IMR-90 (cell line): ENCODE data around the gene PTH1R. TPM values are rescaled to one million over a fixed set of nuclear protein-coding genes. Genes with fewer than 3 reads are reported as not detected.

Source experiments
- ATAC-seq: fragments of 200-7000 bp; cut with Tn5 transposase; 2 replicates; pipeline ENCODE4 v1.9.1; 2020; ENCODE audit warnings: low read depth, mild to moderate bottlenecking, moderate library complexity
- BruUV-seq: library from RNA; stranded (reverse); fragments of 400-500 nt; replicated peaks from 2 replicates; lab custom pipeline; 2021; lab: Mats Ljungman, UMichigan
- CTCF ChIA-PET: fragments of 300-600 bp; formaldehyde crosslinking; extraction: SDS; loops from one replicate; lab custom pipeline; 2021; ENCODE audit warnings: antibody characterized with exemption; lab: Yijun Ruan, JAX
- POLR2A ChIA-PET: fragments of 300-600 bp; sonication (Branson Sonifier 250); formaldehyde crosslinking; loops from one replicate; lab custom pipeline; 2022; ENCODE audit warnings: antibody characterized with exemption; ENCODE audit not compliant: unreplicated experiment; lab: Charles Lee
- DNase-seq: peaks from one replicate; pipeline ENCODE4 v3.0.0; 2013
- H2AFZ ChIP-seq: replicated peaks from 2 replicates; pipeline ENCODE3; 2013; ENCODE audit warnings: low read length, mild to moderate bottlenecking; ENCODE audit not compliant: poor library complexity
- H2AK5ac ChIP-seq: 2 replicates; pipeline ENCODE4 v1.6.1; 2013; ENCODE audit warnings: low read depth, low read length, inconsistent platforms
- H2AK9ac ChIP-seq: replicated peaks from 2 replicates; pipeline ENCODE3; 2013; ENCODE audit warnings: mild to moderate bottlenecking, low read depth, low read length, moderate library complexity; ENCODE audit not compliant: poor library complexity
- H2BK120ac ChIP-seq: 2 replicates; pipeline ENCODE4 v1.6.1; 2013; ENCODE audit warnings: low read depth, low read length, inconsistent platforms
- H2BK15ac ChIP-seq: 3 replicates; pipeline ENCODE4 v1.6.1; 2013; ENCODE audit warnings: low read depth, low read length, inconsistent platforms
- H2BK20ac ChIP-seq: 2 replicates; pipeline ENCODE4 v1.6.1; 2013; ENCODE audit warnings: low read depth, mild to moderate bottlenecking, inconsistent platforms, low read length, moderate library complexity
- H2BK5ac ChIP-seq: 2 replicates; pipeline ENCODE4 v1.6.1; 2013; ENCODE audit warnings: mild to moderate bottlenecking, low read depth, low read length, inconsistent platforms; ENCODE audit not compliant: poor library complexity, severe bottlenecking
- H3K14ac ChIP-seq: replicated peaks from 2 replicates; pipeline ENCODE4 v1.6.1; 2013; ENCODE audit warnings: low read depth, low read length, inconsistent platforms
- H3K18ac ChIP-seq: 2 replicates; pipeline ENCODE4 v1.6.1; 2013; ENCODE audit warnings: low read depth, low read length, control low read depth
- H3K23ac ChIP-seq: 2 replicates; pipeline ENCODE4 v1.6.1; 2013; ENCODE audit warnings: low read depth, low read length, inconsistent platforms
- H3K27ac ChIP-seq: 2 replicates; pipeline ENCODE4 v1.5.1; 2013; ENCODE audit warnings: mild to moderate bottlenecking, control low read depth, low read length; ENCODE audit not compliant: insufficient read depth
- H3K27me3 ChIP-seq: 2 replicates; pipeline ENCODE4 v1.6.1; 2013; ENCODE audit warnings: low read length; ENCODE audit not compliant: control insufficient read depth, insufficient read depth
- H3K36me3 ChIP-seq: 2 replicates; pipeline ENCODE4 v1.6.1; 2013; ENCODE audit warnings: low read length, mixed read lengths; ENCODE audit not compliant: control insufficient read depth, insufficient read depth
- H3K4ac ChIP-seq: 2 replicates; pipeline ENCODE4 v1.6.1; 2013; ENCODE audit warnings: low read depth, low read length, inconsistent platforms
- H3K4me1 ChIP-seq: 2 replicates; pipeline ENCODE4 v1.6.1; 2013; ENCODE audit warnings: low read length, mixed read lengths; ENCODE audit not compliant: control insufficient read depth, insufficient read depth
- H3K4me2 ChIP-seq: 2 replicates; pipeline ENCODE4 v1.6.1; 2013; ENCODE audit warnings: low read depth, mild to moderate bottlenecking, control low read depth, low read length, moderate library complexity
- H3K4me3 ChIP-seq: 2 replicates; pipeline ENCODE4 v1.5.1; 2013; ENCODE audit warnings: low read depth, mild to moderate bottlenecking, control low read depth, low read length, moderate library complexity; ENCODE audit not compliant: insufficient read depth
- H3K56ac ChIP-seq: 2 replicates; pipeline ENCODE4 v1.6.1; 2013; ENCODE audit warnings: low read length, inconsistent platforms; ENCODE audit not compliant: insufficient read depth; ENCODE audit errors: extremely low read depth
- H3K79me1 ChIP-seq, 2 experiments: 2 replicates each; pipeline ENCODE4 v1.6.1; 2013; ENCODE audit warnings: low read length in 2 of 2, inconsistent platforms in 1 of 2, low read depth in 1 of 2
- H3K9ac ChIP-seq: 2 replicates; pipeline ENCODE4 v1.6.1; 2013; ENCODE audit warnings: low read depth, low read length, control low read depth
- H3K9me1 ChIP-seq: 2 replicates; pipeline ENCODE4 v1.6.1; 2013; ENCODE audit warnings: low read length, inconsistent platforms; ENCODE audit not compliant: insufficient read depth
- H3K9me3 ChIP-seq: 2 replicates; pipeline ENCODE4 v1.6.1; 2013; ENCODE audit warnings: low read length; ENCODE audit not compliant: control insufficient read depth, insufficient read depth
- H4K20me1 ChIP-seq: 2 replicates; pipeline ENCODE4 v1.6.1; 2013; ENCODE audit warnings: low read length, inconsistent platforms; ENCODE audit not compliant: insufficient read depth
- H4K5ac ChIP-seq: 2 replicates; pipeline ENCODE4 v1.6.1; 2013; ENCODE audit warnings: mild to moderate bottlenecking, low read depth, low read length, control low read depth
- H4K8ac ChIP-seq, 2 experiments: 2 replicates each; pipeline ENCODE4 v1.6.1; 2013; ENCODE audit warnings: low read depth in 2 of 2, low read length in 2 of 2, control low read depth in 1 of 2, inconsistent platforms in 1 of 2
- H4K91ac ChIP-seq: 2 replicates; pipeline ENCODE4 v1.6.1; 2013; ENCODE audit warnings: low read depth, low read length, inconsistent platforms; ENCODE audit not compliant: insufficient read depth
- BHLHE40 ChIP-seq: fragments of 150-350 bp; IDR thresholded peaks from 2 replicates; pipeline ENCODE4 v1.6.1; 2016; ENCODE audit warnings: mild to moderate bottlenecking, low read depth, low read length
- CEBPB ChIP-seq: IDR thresholded peaks from 2 replicates; pipeline ENCODE4 v1.6.1; 2012; ENCODE audit warnings: low read depth, low read length, improper control_type of control experiment
- CHD1 ChIP-seq: IDR thresholded peaks from 2 replicates; pipeline ENCODE4 v1.6.1; 2012; ENCODE audit warnings: low read depth, low read length, improper control_type of control experiment
- CTCF ChIP-seq: conservative IDR thresholded peaks from 2 replicates; pipeline ENCODE4 v1.5.1; 2012; ENCODE audit warnings: mild to moderate bottlenecking, low read depth, low read length, improper control_type of control experiment
- FOS ChIP-seq: fragments of 150-350 bp; IDR thresholded peaks from 2 replicates; pipeline ENCODE4 v1.6.1; 2016; ENCODE audit warnings: low read depth, low read length
- MAZ ChIP-seq: IDR thresholded peaks from 2 replicates; pipeline ENCODE4 v1.6.1; 2012; ENCODE audit warnings: low read depth, mild to moderate bottlenecking, low read length, improper control_type of control experiment, moderate library complexity, borderline replicate concordance
- NFE2L2 ChIP-seq: fragments of 150-350 bp; IDR thresholded peaks from 2 replicates; pipeline ENCODE4 v1.6.1; 2016; ENCODE audit warnings: low read depth, mild to moderate bottlenecking, low read length
- RFX5 ChIP-seq: IDR thresholded peaks from 2 replicates; pipeline ENCODE4 v1.8.0; 2012; ENCODE audit warnings: low read depth, mild to moderate bottlenecking, low read length, moderate library complexity
- WGBS, 2 experiments: methylation state at CpG; one replicate each; pipeline versions ENCODE4 v1.1.5 to v1.1.7; 2013; ENCODE audit warnings: missing lambda C conversion rate in 2 of 2; ENCODE audit not compliant: insufficient read length in 1 of 2; ENCODE audit errors: extremely low coverage in 2 of 2; 5-methylcytosine and 5-hydroxymethylcytosine counted together
- dilution Hi-C: fragments of 300-500 bp; cut with HindIII; formaldehyde crosslinking; loops from one replicate; pipeline ENCODE4 v1.14.3; 2018; ENCODE audit warnings: low sequenced_read_pairs; ENCODE audit not compliant: unreplicated experiment
- in situ Hi-C: fragments of 300-500 bp; cut with MboI; formaldehyde crosslinking; loops from 3 replicates; pipeline ENCODE4 v1.14.3; 2019; ENCODE audit warnings: low sequenced_read_pairs, inconsistent platforms, mixed read lengths
- intact Hi-C: fragments of 100-400 bp; cut with micrococcal nuclease; formaldehyde crosslinking; loops from 2 replicates; pipeline ENCODE4 v1.10.0; 2022
- polyA plus RNA-seq, 3 experiments: library from polyadenylated mRNA; depleted of rRNA; stranded (reverse); fragments of >200 nt; gene quantifications; 2 replicates each; pipeline ENCODE4 v1.2.3, GENCODE V29; 2012; ENCODE audit warnings: low replicate concordance in 1 of 3
- total RNA-seq: library from RNA; depleted of rRNA; stranded (reverse); fragments of >200 nt; gene quantifications from 2 replicates; pipeline ENCODE4 v1.2.3, GENCODE V29; 2012

Gene PTH1R
- total and polyA plus RNA-seq, 2 of the 4 experiments (the other 2 are of a cell fraction), result 0.15 to 0.18 TPM

- TF ChIP-seq CHD1, result no peak
- TF ChIP-seq FOS, result no peak
- TF ChIP-seq NFE2L2, result no peak
- no peak for TF ChIP-seq CEBPB
- TF ChIP-seq BHLHE40, result no peak
These were observed 68.9 kb downstream of the PTH1R start (continued) for GRCh38 chr3:46946416-46946815.

DNA sequence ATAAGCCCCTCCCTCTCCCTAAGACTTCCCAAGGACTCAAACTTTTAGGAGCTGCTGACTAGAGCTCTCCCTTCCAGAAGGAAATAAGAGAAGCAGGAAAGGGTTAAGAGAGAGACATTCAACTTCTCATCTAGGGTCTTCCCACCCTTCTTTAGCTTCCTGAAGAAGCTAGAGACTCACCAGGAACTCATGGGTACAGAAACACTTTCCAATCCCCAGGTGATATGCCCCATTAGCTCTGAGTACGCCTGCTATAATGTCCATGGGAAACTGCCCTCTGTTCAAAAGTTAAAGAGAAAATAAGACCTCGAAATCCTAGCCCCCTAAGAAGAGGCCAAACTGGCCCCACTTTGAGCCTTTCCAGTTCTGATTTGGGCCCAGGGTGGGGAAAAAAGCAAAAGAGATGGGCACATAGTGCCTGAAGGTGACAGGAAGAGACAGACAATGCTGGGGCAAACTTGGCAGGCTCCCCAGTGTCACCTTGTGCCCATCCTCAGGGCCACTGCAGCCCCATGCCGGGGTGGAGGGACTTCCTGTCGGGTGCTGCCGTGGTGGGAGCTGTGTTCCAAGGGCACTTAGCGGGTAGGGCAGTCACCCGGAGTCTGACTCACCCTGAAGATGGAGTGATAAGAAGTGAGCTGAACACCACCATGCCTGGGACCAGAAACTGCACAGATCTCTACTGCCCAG lies 69.5 kb downstream of the PTH1R start:
- no peak for ATAC-seq
- Histone ChIP-seq H2BK15ac (no peak overlapping the region), H3K4ac (no peak overlapping the region), H3K18ac (no peak overlapping the region), H3K36me3 (peaks cover 14% of the 10 kb centered on the region; the same call in 1 of the 2 replicates), H3K9ac (no peak overlapping the region), H3K9me3 (no peaks in the 10 kb centered on the region), H2BK5ac (no peak overlapping the region), H2BK20ac (no peak overlapping the region), H3K14ac (no peak overlapping the region), H4K5ac (no peak overlapping the region), H3K4me1 (peaks cover 13% of the 10 kb centered on the region), H3K56ac (no peak overlapping the region), H2AK9ac (no peak overlapping the region), H4K91ac (no peak overlapping the region), H3K4me3 (no peak overlapping the region), H3K4me2 (no peak overlapping the region), H3K27me3 (no peaks in the 10 kb centered on the region), H2BK120ac (no peak overlapping the region), H3K79me1 (peaks cover 63 to 94% of the 10 kb centered on the region in 2 experiments), H2AFZ (no peak overlapping the region), H3K23ac (no peak overlapping the region), H4K20me1 (peaks cover 93% of the 10 kb centered on the region), H3K27ac (no peak overlapping the region), H4K8ac (no peak overlapping the region), H3K9me1 (peaks cover 44% of the 10 kb centered on the region), H2AK5ac (no peak overlapping the region)
- peak; percentile 31 for DNase-seq
- 77% methylated on average over 5 of the region's 7 CpGs; no CpG with 5 or more reads in 1 of the 2 experiments for WGBS, 2 experiments
- ChIA-PET CTCF (interaction anchor here (1.5 kb wide), 1 partner anchor 11 kb away, joined by 4 read pairs; no protein-coding TSS in a partner anchor), POLR2A (no interaction called here)
- dilution Hi-C loops (no loop called here), intact Hi-C loops (no loop called here), in situ Hi-C loops (no loop called here)
- TF ChIP-seq MAZ (no peak), RFX5 (no peak), CTCF (no peak)
- BruUV-seq, result no TSS peak
